Measurements from ENCODE around the gene GAGE2A. TPM values are rescaled to one million over a fixed set of nuclear protein-coding genes. Genes with fewer than 3 reads are reported as not detected.
"Not testable (repeated sequence)": the region's sequence is repeated elsewhere in the genome, so short reads cannot be mapped to it uniquely, and the experiment has no call there.

Gene GAGE2A
- polyA plus RNA-seq, 2 donors, result not detected

GRCh38 chrX:49598720-49599119 lies 9.4 kb downstream of the GAGE2A start, which contains the start of gene GAGE1:
Gene GAGE1 (plus strand): TSS chrX:49599020. CDS start chrX:49600175, 1,155 bp downstream.
- H3K9me3 ChIP-seq (ENCODE audit: control insufficient read depth in 2 of 2, insufficient read depth in 1 of 2, low read depth in 1 of 2, low read length in 1 of 2); H3K4me3 ChIP-seq (ENCODE audit: low read depth in 1 of 2, low read length in 2 of 2); H3K36me3 ChIP-seq (ENCODE audit: control insufficient read depth in 2 of 2, insufficient read depth in 2 of 2, low read length in 1 of 2); H3K27me3 ChIP-seq (ENCODE audit: control insufficient read depth in 1 of 2, insufficient read depth in 2 of 2, low read length in 2 of 2); H3K4me1 ChIP-seq (ENCODE audit: control insufficient read depth in 2 of 2, insufficient read depth in 2 of 2, low read length in 1 of 2); H3K27ac ChIP-seq (ENCODE audit: low read depth in 2 of 2, low read length in 1 of 2): not testable (repeated sequence)
- WGBS, 2 donors, result no CpG with 5 or more reads among the region's 16 CpGs

GRCh38 chrX:49610718-49611310 lies 21.5 kb downstream of the GAGE2A start:
- no peaks in the 10 kb centered on the region for H3K4me1 ChIP-seq (ENCODE audit: control insufficient read depth in 2 of 2, insufficient read depth in 2 of 2, low read length in 1 of 2)
- H3K4me3 ChIP-seq (ENCODE audit: low read depth in 1 of 2, low read length in 2 of 2), result no peak overlapping the region
- 39 to 43% methylated on average over 7 of the region's 7 CpGs for WGBS, 2 donors
- no peak overlapping the region for H3K27ac ChIP-seq (ENCODE audit: low read depth in 2 of 2, low read length in 1 of 2)
- H3K9me3 ChIP-seq (ENCODE audit: control insufficient read depth in 2 of 2, insufficient read depth in 1 of 2, low read depth in 1 of 2, low read length in 1 of 2), result no peaks in the 10 kb centered on the region
- H3K36me3 ChIP-seq (ENCODE audit: control insufficient read depth in 2 of 2, insufficient read depth in 2 of 2, low read length in 1 of 2), result no peaks in the 10 kb centered on the region
- no peaks in the 10 kb centered on the region for H3K27me3 ChIP-seq (ENCODE audit: control insufficient read depth in 1 of 2, insufficient read depth in 2 of 2, low read length in 2 of 2)

GRCh38 chrX:49618574-49618973 lies 29.3 kb downstream of the GAGE2A start:
- Histone ChIP-seq H3K9me3 (ENCODE audit: control insufficient read depth in 2 of 2, insufficient read depth in 1 of 2, low read depth in 1 of 2, low read length in 1 of 2) (no peaks in the 10 kb centered on the region), H3K27me3 (ENCODE audit: control insufficient read depth in 1 of 2, insufficient read depth in 2 of 2, low read length in 2 of 2) (peaks cover 0 to 3% of the 10 kb centered on the region in 2 donors), H3K27ac (ENCODE audit: low read depth in 2 of 2, low read length in 1 of 2) (no peak overlapping the region), H3K4me3 (ENCODE audit: low read depth in 1 of 2, low read length in 2 of 2) (no peak overlapping the region), H3K4me1 (ENCODE audit: control insufficient read depth in 2 of 2, insufficient read depth in 2 of 2, low read length in 1 of 2) (no peaks in the 10 kb centered on the region), H3K36me3 (ENCODE audit: control insufficient read depth in 2 of 2, insufficient read depth in 2 of 2, low read length in 1 of 2) (no peaks in the 10 kb centered on the region)
- 87 to 92% methylated on average over 2 of the region's 2 CpGs for WGBS, 2 donors

- Histone ChIP-seq H3K4me3 (ENCODE audit: low read depth in 1 of 2, low read length in 2 of 2) (no peak overlapping the region), H3K9me3 (ENCODE audit: control insufficient read depth in 2 of 2, insufficient read depth in 1 of 2, low read depth in 1 of 2, low read length in 1 of 2) (no peaks in the 10 kb centered on the region), H3K4me1 (ENCODE audit: control insufficient read depth in 2 of 2, insufficient read depth in 2 of 2, low read length in 1 of 2) (no peaks in the 10 kb centered on the region), H3K27me3 (ENCODE audit: control insufficient read depth in 1 of 2, insufficient read depth in 2 of 2, low read length in 2 of 2) (no peaks in the 10 kb centered on the region), H3K27ac (ENCODE audit: low read depth in 2 of 2, low read length in 1 of 2) (no peak overlapping the region), H3K36me3 (ENCODE audit: control insufficient read depth in 2 of 2, insufficient read depth in 2 of 2, low read length in 1 of 2) (no peaks in the 10 kb centered on the region)
- WGBS, 2 donors, result 56 to 70% methylated on average over 33 of the region's 33 CpGs
These were observed 37.9 kb downstream of the GAGE2A start for GRCh38 chrX:49627086-49627777.

GRCh38 chrX:49644991-49645637 lies 55.8 kb downstream of the GAGE2A start:
- H3K27me3 ChIP-seq (ENCODE audit: control insufficient read depth in 1 of 2, insufficient read depth in 2 of 2, low read length in 2 of 2), result peaks cover 0 to 2% of the 10 kb centered on the region in 2 donors
- no peak overlapping the region for H3K27ac ChIP-seq (ENCODE audit: low read depth in 2 of 2, low read length in 1 of 2)
- no peaks in the 10 kb centered on the region for H3K9me3 ChIP-seq (ENCODE audit: control insufficient read depth in 2 of 2, insufficient read depth in 1 of 2, low read depth in 1 of 2, low read length in 1 of 2)
- no peaks in the 10 kb centered on the region for H3K4me1 ChIP-seq (ENCODE audit: control insufficient read depth in 2 of 2, insufficient read depth in 2 of 2, low read length in 1 of 2)
- no peak overlapping the region for H3K4me3 ChIP-seq (ENCODE audit: low read depth in 1 of 2, low read length in 2 of 2)
- H3K36me3 ChIP-seq (ENCODE audit: control insufficient read depth in 2 of 2, insufficient read depth in 2 of 2, low read length in 1 of 2), result no peaks in the 10 kb centered on the region
- WGBS, 2 donors, result 71 to 84% methylated on average over 7 to 8 of the region's 8 CpGs

Other genes starting within 250 kb of the GAGE2A start
- not detected for gene GAGE12C, start 57.3 kb upstream of the GAGE2A start, polyA plus RNA-seq
- not detected for gene GAGE12D, start 47.8 kb upstream of the GAGE2A start, polyA plus RNA-seq
- gene GAGE12E, start 38.2 kb upstream of the GAGE2A start, polyA plus RNA-seq, result not detected
- gene GAGE12F, start 28.7 kb upstream of the GAGE2A start, polyA plus RNA-seq, result not detected
- not detected for gene GAGE12G, start 19.1 kb upstream of the GAGE2A start, polyA plus RNA-seq
- gene GAGE12H, start 9.5 kb upstream of the GAGE2A start, polyA plus RNA-seq, result not detected
- gene GAGE1, start 9.5 kb downstream of the GAGE2A start, polyA plus RNA-seq, result not detected
- not detected for gene PAGE1, start 106.5 kb downstream of the GAGE2A start, polyA plus RNA-seq
- under 1 TPM in 1 of 2 donors, not detected in 1; 0.11 TPM for gene PAGE4, start 239.8 kb downstream of the GAGE2A start, polyA plus RNA-seq

All from esophagus (tissue), 2 donors.